NCI-H1105 treated with DMSO at 0.1 percent for 48 hours (cell line): Measurements from ENCODE around the gene CCDC107.

Experiments used
- DNase-seq: peaks from one replicate; lab custom pipeline; 2025; lab: John Stamatoyannopoulos, UW

The CCDC107 gene

GRCh38 chr9:35705372-35705771 lies 47.3 kb downstream of the CCDC107 start:
- no peak for DNase-seq

GRCh38 chr9:35705836-35706430 lies 47.8 kb downstream of the CCDC107 start:
- no peak for DNase-seq

GRCh38 chr9:35706951-35707350 lies 48.9 kb downstream of the CCDC107 start:
- no peak for DNase-seq

GRCh38 chr9:35708146-35708545 lies 50.1 kb downstream of the CCDC107 start:
- DNase-seq = no peak

GRCh38 chr9:35710818-35711500 lies 52.9 kb downstream of the CCDC107 start:
- no peak for DNase-seq
